ENCODE results near the gene PIGS. TPM values are rescaled to one million over a fixed set of nuclear protein-coding genes. Genes with fewer than 3 reads are reported as not detected.

Gene PIGS
- total and polyA plus RNA-seq, 2 of the 13 experiments (the other 11 are each of a cell fraction or from before 2014, with no cell fraction given): 31.7 to 42.6 TPM

DNA sequence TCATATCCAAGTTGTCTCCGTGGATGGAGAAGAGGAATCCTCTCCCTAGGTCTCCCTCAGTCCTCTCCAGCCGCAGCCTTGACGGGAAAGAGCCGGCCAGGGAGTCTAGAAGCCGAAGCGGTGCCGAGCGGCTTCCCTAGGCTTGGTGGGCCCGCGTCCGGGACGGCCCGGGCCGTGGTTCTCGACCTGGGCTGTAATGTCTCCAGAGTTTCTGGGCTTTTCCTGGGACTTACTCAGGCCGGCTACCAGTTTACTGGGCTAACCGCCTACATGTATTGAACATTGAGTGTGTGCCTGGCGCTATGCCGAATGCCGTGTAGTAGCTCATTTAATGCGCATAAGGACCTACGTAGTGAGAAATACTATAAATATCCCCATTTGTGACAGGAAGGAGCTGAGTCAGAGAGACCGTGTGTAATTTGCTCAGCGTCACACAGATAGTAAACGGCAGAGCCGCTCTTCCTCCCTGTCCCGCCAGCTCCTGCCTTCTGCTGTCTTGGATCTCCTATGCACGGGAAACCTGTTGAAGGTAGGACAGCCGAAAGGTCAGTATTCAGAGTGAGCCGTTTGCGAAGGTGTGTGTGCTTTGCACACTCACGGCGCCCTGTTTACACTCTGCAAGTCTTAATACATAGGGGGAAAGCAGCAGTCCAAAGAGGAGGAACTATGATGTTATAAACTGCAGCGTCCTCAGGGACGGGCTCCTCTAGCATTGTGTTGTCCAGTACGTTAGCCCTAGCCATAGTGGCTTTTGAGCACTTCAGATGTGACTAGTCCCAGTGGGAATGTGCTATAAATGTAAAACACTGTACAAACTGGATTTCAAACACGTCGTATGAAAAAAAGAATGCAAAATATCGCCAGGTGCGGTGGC, 28.2 kb upstream of the PIGS start (continued):
- TF ChIP-seq ZFP90 (CRISPR knock-in tag; IDR thresholded peaks at IDR 0.05; ENCODE audit: borderline replicate concordance) (no peak), KAT8 (CRISPR knock-in tag; IDR thresholded peaks at IDR 0.05) (no peak), ZNF501 (CRISPR knock-in tag; IDR thresholded peaks at IDR 0.05) (peak; percentile 81), NAIF1 (CRISPR knock-in tag; IDR thresholded peaks at IDR 0.05; ENCODE audit: borderline replicate concordance) (peak; percentile 74), BORCS8-MEF2B (CRISPR knock-in tag; IDR thresholded peaks at IDR 0.05) (no peak), ZFAT (CRISPR knock-in tag; conservative IDR thresholded peaks at IDR 0.05) (no peak), NCOA2 (CRISPR knock-in tag; IDR thresholded peaks at IDR 0.05) (no peak), NR3C1 (CRISPR knock-in tag; IDR thresholded peaks at IDR 0.05) (no peak), HNRNPL (IDR thresholded peaks at IDR 0.05; ENCODE audit: low read depth, low read length) (no peak), MED13 (CRISPR knock-in tag; IDR thresholded peaks at IDR 0.05) (no peak), ZSCAN22 (CRISPR knock-in tag; IDR thresholded peaks at IDR 0.05) (no peak)
- TF ChIP-seq, protein P1, sequence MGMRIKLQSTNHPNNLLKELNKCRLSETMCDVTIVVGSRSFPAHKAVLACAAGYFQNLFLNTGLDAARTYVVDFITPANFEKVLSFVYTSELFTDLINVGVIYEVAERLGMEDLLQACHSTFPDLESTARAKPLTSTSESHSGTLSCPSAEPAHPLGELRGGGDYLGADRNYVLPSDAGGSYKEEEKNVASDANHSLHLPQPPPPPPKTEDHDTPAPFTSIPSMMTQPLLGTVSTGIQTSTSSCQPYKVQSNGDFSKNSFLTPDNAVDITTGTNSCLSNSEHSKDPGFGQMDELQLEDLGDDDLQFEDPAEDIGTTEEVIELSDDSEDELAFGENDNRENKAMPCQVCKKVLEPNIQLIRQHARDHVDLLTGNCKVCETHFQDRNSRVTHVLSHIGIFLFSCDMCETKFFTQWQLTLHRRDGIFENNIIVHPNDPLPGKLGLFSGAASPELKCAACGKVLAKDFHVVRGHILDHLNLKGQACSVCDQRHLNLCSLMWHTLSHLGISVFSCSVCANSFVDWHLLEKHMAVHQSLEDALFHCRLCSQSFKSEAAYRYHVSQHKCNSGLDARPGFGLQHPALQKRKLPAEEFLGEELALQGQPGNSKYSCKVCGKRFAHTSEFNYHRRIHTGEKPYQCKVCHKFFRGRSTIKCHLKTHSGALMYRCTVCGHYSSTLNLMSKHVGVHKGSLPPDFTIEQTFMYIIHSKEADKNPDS (CRISPR knock-in tag; IDR thresholded peaks at IDR 0.05): no peak
- TF ChIP-seq, protein P2, sequence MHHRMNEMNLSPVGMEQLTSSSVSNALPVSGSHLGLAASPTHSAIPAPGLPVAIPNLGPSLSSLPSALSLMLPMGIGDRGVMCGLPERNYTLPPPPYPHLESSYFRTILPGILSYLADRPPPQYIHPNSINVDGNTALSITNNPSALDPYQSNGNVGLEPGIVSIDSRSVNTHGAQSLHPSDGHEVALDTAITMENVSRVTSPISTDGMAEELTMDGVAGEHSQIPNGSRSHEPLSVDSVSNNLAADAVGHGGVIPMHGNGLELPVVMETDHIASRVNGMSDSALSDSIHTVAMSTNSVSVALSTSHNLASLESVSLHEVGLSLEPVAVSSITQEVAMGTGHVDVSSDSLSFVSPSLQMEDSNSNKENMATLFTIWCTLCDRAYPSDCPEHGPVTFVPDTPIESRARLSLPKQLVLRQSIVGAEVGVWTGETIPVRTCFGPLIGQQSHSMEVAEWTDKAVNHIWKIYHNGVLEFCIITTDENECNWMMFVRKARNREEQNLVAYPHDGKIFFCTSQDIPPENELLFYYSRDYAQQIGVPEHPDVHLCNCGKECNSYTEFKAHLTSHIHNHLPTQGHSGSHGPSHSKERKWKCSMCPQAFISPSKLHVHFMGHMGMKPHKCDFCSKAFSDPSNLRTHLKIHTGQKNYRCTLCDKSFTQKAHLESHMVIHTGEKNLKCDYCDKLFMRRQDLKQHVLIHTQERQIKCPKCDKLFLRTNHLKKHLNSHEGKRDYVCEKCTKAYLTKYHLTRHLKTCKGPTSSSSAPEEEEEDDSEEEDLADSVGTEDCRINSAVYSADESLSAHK (CRISPR knock-in tag; IDR thresholded peaks at IDR 0.05; ENCODE audit: borderline replicate concordance): no peak
- TF ChIP-seq, protein P3, sequence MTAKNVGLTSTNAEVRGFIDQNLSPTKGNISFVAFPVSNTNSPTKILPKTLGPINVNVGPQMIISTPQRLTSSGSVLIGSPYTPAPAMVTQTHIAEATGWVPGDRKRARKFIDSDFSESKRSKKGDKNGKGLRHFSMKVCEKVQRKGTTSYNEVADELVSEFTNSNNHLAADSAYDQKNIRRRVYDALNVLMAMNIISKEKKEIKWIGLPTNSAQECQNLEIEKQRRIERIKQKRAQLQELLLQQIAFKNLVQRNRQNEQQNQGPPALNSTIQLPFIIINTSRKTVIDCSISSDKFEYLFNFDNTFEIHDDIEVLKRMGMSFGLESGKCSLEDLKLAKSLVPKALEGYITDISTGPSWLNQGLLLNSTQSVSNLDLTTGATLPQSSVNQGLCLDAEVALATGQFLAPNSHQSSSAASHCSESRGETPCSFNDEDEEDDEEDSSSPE (CRISPR knock-in tag; IDR thresholded peaks at IDR 0.05): no peak
- TF ChIP-seq, protein P4, sequence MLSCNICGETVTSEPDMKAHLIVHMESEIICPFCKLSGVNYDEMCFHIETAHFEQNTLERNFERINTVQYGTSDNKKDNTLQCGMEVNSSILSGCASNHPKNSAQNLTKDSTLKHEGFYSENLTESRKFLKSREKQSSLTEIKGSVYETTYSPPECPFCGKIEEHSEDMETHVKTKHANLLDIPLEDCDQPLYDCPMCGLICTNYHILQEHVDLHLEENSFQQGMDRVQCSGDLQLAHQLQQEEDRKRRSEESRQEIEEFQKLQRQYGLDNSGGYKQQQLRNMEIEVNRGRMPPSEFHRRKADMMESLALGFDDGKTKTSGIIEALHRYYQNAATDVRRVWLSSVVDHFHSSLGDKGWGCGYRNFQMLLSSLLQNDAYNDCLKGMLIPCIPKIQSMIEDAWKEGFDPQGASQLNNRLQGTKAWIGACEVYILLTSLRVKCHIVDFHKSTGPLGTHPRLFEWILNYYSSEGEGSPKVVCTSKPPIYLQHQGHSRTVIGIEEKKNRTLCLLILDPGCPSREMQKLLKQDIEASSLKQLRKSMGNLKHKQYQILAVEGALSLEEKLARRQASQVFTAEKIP (CRISPR knock-in tag; IDR thresholded peaks at IDR 0.05; ENCODE audit: borderline replicate concordance): no peak
- TF ChIP-seq, protein P5, sequence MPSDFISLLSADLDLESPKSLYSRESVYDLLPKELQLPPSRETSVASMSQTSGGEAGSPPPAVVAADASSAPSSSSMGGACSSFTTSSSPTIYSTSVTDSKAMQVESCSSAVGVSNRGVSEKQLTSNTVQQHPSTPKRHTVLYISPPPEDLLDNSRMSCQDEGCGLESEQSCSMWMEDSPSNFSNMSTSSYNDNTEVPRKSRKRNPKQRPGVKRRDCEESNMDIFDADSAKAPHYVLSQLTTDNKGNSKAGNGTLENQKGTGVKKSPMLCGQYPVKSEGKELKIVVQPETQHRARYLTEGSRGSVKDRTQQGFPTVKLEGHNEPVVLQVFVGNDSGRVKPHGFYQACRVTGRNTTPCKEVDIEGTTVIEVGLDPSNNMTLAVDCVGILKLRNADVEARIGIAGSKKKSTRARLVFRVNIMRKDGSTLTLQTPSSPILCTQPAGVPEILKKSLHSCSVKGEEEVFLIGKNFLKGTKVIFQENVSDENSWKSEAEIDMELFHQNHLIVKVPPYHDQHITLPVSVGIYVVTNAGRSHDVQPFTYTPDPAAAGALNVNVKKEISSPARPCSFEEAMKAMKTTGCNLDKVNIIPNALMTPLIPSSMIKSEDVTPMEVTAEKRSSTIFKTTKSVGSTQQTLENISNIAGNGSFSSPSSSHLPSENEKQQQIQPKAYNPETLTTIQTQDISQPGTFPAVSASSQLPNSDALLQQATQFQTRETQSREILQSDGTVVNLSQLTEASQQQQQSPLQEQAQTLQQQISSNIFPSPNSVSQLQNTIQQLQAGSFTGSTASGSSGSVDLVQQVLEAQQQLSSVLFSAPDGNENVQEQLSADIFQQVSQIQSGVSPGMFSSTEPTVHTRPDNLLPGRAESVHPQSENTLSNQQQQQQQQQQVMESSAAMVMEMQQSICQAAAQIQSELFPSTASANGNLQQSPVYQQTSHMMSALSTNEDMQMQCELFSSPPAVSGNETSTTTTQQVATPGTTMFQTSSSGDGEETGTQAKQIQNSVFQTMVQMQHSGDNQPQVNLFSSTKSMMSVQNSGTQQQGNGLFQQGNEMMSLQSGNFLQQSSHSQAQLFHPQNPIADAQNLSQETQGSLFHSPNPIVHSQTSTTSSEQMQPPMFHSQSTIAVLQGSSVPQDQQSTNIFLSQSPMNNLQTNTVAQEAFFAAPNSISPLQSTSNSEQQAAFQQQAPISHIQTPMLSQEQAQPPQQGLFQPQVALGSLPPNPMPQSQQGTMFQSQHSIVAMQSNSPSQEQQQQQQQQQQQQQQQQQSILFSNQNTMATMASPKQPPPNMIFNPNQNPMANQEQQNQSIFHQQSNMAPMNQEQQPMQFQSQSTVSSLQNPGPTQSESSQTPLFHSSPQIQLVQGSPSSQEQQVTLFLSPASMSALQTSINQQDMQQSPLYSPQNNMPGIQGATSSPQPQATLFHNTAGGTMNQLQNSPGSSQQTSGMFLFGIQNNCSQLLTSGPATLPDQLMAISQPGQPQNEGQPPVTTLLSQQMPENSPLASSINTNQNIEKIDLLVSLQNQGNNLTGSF (CRISPR knock-in tag; IDR thresholded peaks at IDR 0.05): no peak
